GM18507 (cell line): ENCODE data around the gene ADAMTSL4.
"Not testable (repeated sequence)": the region's sequence is repeated elsewhere in the genome, so short reads cannot be mapped to it uniquely, and the experiment has no call there.

Experiments used
- DNase-seq: peaks from one replicate; pipeline ENCODE4 v3.0.0; 2011; ENCODE audit warnings: low read depth; ENCODE audit not compliant: insufficient read length; ENCODE audit errors: extremely low spot score
- FAIRE-seq: peaks from 2 replicates; lab custom pipeline; 2011; peaks lifted over from hg19 to GRCh38; lab: Jason Lieb, UNC

Gene ADAMTSL4

GRCh38 chr1:150563340-150564038 is 14.3 kb downstream of the ADAMTSL4 start:
- DNase-seq, result no peak
- no peak for FAIRE-seq

- FAIRE-seq, result no peak
- DNase-seq, result no peak
Observed at GRCh38 chr1:150564051-150564991, 15.1 kb downstream of the ADAMTSL4 start.

- FAIRE-seq, DNase-seq: not testable (repeated sequence)
Observed at GRCh38 chr1:150565240-150565991, 16.2 kb downstream of the ADAMTSL4 start.

GRCh38 chr1:150566589-150567340 is 17.6 kb downstream of the ADAMTSL4 start:
- DNase-seq (no peak), FAIRE-seq (no peak)

- peak; percentile 86 for FAIRE-seq
Observed at GRCh38 chr1:150567341-150567716, 18.1 kb downstream of the ADAMTSL4 start.

GRCh38 chr1:150567717-150568593 is 18.7 kb downstream of the ADAMTSL4 start:
- DNase-seq (no peak), FAIRE-seq (peak; percentile 5)

More at GRCh38 chr1:150567341-150567716, 18.1 kb downstream of the ADAMTSL4 start:
- DNase-seq, result no peak

- DNase-seq (no peak), FAIRE-seq (peak; percentile 38)
Observed at GRCh38 chr1:150568594-150568966, 19.4 kb downstream of the ADAMTSL4 start.

GRCh38 chr1:150572918-150573647 is 23.9 kb downstream of the ADAMTSL4 start:
- no peak for DNase-seq
- FAIRE-seq, result no peak

GRCh38 chr1:150573648-150574071 is 24.5 kb downstream of the ADAMTSL4 start:
- not testable (repeated sequence) for FAIRE-seq, DNase-seq

- no peak for FAIRE-seq
- no peak for DNase-seq
Observed at GRCh38 chr1:150574260-150575071, 25.3 kb downstream of the ADAMTSL4 start.

GRCh38 chr1:150575072-150575489 is 25.9 kb downstream of the ADAMTSL4 start:
- FAIRE-seq (no peak), DNase-seq (no peak)

- FAIRE-seq, result no peak
- DNase-seq, result no peak
Observed at GRCh38 chr1:150575518-150576366, 26.5 kb downstream of the ADAMTSL4 start.

- no peak for DNase-seq
- no peak for FAIRE-seq
Observed at GRCh38 chr1:150576367-150576711, 27.1 kb downstream of the ADAMTSL4 start.

- no peak for DNase-seq
- no peak for FAIRE-seq
Observed at GRCh38 chr1:150576794-150577556, 27.8 kb downstream of the ADAMTSL4 start.

GRCh38 chr1:150577557-150578271 is 28.5 kb downstream of the ADAMTSL4 start:
- no peak for FAIRE-seq
- DNase-seq, result no peak
